DND-41 (cell line): ENCODE results near the gene BRD9.
"Not testable (repeated sequence)": the region's sequence is repeated elsewhere in the genome, so short reads cannot be mapped to it uniquely, and the experiment has no call there.

Experiments used
- EZH2 ChIP-seq: IDR thresholded peaks from 3 replicates; pipeline ENCODE4 v1.6.1; 2012; ENCODE audit warnings: borderline replicate concordance, low read depth, mild to moderate bottlenecking, moderate library complexity, low read length, inconsistent platforms; ENCODE audit not compliant: severe bottlenecking
- TF ChIP-seq, protein P1 (sequence below): IDR thresholded peaks from 2 replicates; pipeline ENCODE4 v1.5.1; 2012; ENCODE audit warnings: borderline replicate concordance, low read length, moderate library complexity, mild to moderate bottlenecking; ENCODE audit not compliant: poor library complexity, severe bottlenecking; ENCODE audit errors: extremely low read depth

- TF ChIP-seq, protein P1, sequence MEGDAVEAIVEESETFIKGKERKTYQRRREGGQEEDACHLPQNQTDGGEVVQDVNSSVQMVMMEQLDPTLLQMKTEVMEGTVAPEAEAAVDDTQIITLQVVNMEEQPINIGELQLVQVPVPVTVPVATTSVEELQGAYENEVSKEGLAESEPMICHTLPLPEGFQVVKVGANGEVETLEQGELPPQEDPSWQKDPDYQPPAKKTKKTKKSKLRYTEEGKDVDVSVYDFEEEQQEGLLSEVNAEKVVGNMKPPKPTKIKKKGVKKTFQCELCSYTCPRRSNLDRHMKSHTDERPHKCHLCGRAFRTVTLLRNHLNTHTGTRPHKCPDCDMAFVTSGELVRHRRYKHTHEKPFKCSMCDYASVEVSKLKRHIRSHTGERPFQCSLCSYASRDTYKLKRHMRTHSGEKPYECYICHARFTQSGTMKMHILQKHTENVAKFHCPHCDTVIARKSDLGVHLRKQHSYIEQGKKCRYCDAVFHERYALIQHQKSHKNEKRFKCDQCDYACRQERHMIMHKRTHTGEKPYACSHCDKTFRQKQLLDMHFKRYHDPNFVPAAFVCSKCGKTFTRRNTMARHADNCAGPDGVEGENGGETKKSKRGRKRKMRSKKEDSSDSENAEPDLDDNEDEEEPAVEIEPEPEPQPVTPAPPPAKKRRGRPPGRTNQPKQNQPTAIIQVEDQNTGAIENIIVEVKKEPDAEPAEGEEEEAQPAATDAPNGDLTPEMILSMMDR = not testable (repeated sequence)
- TF ChIP-seq EZH2 = not testable (repeated sequence)
Measured at GRCh38 chr5:853416-854090, 39.0 kb downstream of the BRD9 start.
